ENCODE results near the gene ITM2C.

DNA sequence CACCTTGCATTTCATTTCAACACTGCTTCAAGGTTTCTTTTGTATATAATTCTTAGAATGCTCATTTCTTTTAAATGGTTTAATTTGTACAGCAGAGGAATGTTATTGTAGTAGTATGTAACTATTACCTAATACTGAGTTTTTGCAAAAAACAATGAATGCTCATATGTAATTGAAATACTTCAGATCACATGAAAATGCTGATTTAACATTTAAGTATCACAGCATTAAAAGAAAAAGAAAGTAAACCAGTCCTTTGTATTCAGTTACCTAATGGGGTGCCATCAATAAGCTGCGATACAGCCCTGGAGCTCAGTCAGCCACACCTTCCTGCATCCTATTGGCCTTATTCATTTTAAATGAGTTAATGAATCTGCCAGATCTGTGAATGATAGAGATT lies 45.3 kb upstream of the ITM2C start:
- TF ChIP-seq, protein P1, sequence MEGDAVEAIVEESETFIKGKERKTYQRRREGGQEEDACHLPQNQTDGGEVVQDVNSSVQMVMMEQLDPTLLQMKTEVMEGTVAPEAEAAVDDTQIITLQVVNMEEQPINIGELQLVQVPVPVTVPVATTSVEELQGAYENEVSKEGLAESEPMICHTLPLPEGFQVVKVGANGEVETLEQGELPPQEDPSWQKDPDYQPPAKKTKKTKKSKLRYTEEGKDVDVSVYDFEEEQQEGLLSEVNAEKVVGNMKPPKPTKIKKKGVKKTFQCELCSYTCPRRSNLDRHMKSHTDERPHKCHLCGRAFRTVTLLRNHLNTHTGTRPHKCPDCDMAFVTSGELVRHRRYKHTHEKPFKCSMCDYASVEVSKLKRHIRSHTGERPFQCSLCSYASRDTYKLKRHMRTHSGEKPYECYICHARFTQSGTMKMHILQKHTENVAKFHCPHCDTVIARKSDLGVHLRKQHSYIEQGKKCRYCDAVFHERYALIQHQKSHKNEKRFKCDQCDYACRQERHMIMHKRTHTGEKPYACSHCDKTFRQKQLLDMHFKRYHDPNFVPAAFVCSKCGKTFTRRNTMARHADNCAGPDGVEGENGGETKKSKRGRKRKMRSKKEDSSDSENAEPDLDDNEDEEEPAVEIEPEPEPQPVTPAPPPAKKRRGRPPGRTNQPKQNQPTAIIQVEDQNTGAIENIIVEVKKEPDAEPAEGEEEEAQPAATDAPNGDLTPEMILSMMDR (IDR thresholded peaks at IDR 0.05; ENCODE audit: insufficient read depth, low read length) = no peak
- TF ChIP-seq GABPA (IDR thresholded peaks at IDR 0.05; ENCODE audit: low read depth) = no peak
- TF ChIP-seq POLR2AphosphoS5 (IDR thresholded peaks at IDR 0.05; ENCODE audit: low read depth) = no peak
- no peak for TF ChIP-seq SPI1 (IDR thresholded peaks at IDR 0.05; ENCODE audit: borderline replicate concordance, low read depth)
- TF ChIP-seq, protein P2, sequence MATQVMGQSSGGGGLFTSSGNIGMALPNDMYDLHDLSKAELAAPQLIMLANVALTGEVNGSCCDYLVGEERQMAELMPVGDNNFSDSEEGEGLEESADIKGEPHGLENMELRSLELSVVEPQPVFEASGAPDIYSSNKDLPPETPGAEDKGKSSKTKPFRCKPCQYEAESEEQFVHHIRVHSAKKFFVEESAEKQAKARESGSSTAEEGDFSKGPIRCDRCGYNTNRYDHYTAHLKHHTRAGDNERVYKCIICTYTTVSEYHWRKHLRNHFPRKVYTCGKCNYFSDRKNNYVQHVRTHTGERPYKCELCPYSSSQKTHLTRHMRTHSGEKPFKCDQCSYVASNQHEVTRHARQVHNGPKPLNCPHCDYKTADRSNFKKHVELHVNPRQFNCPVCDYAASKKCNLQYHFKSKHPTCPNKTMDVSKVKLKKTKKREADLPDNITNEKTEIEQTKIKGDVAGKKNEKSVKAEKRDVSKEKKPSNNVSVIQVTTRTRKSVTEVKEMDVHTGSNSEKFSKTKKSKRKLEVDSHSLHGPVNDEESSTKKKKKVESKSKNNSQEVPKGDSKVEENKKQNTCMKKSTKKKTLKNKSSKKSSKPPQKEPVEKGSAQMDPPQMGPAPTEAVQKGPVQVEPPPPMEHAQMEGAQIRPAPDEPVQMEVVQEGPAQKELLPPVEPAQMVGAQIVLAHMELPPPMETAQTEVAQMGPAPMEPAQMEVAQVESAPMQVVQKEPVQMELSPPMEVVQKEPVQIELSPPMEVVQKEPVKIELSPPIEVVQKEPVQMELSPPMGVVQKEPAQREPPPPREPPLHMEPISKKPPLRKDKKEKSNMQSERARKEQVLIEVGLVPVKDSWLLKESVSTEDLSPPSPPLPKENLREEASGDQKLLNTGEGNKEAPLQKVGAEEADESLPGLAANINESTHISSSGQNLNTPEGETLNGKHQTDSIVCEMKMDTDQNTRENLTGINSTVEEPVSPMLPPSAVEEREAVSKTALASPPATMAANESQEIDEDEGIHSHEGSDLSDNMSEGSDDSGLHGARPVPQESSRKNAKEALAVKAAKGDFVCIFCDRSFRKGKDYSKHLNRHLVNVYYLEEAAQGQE (IDR thresholded peaks at IDR 0.05; ENCODE audit: insufficient replicate concordance, low read depth) = no peak
